ENCODE measurements around the gene SESTD1. TPM values are rescaled to one million over a fixed set of nuclear protein-coding genes. Genes with fewer than 3 reads are reported as not detected.

SESTD1 gene
- total and polyA plus RNA-seq, 9 of the 15 experiments (the other 6 are each of a cell fraction or from before 2014, with no cell fraction given): 0.32 to 5.6 (median 2.1) TPM

GRCh38 chr2:179172894-179173293 is 91.7 kb downstream of the SESTD1 start:
- intact Hi-C loops (cut with micrococcal nuclease) (no loop called here), in situ Hi-C loops (cut with MboI) (no loop called here)
- FAIRE-seq (no peak), ATAC-seq (no peak), DNase-seq (ENCODE audit: extremely low read depth in 1 of 4, low spot score in 3 of 4) (no peak)
- no peak overlapping the region for H2AFZ ChIP-seq (ENCODE audit: low read depth, low read length)
- CTCF ChIA-PET (ENCODE audit: low intra/inter-chr PET ratio): no interaction called here
- BruUV-seq (replicated peaks): no TSS peak
- WGBS (ENCODE audit: insufficient coverage, low coverage, missing lambda C conversion rate): 3% methylated on average over 2 of the region's 2 CpGs
- H4K20me1 ChIP-seq (replicated peaks; ENCODE audit: control insufficient read depth, insufficient read depth, low read length): no peaks in the 10 kb centered on the region
- no peak overlapping the region for H3K4me2 ChIP-seq (ENCODE audit: insufficient read depth, low read length)
- no peaks in the 10 kb centered on the region for H3K79me2 ChIP-seq (ENCODE audit: control insufficient read depth, insufficient read depth, low read length)
- H3K27ac ChIP-seq (ENCODE audit: extremely low read depth, low read depth, low read length): no peak overlapping the region
- no peaks in the 10 kb centered on the region for H3K9me1 ChIP-seq (ENCODE audit: control insufficient read depth, insufficient read depth, low read length)
- H3K27me3 ChIP-seq (ENCODE audit: control insufficient read depth in 2 of 2, insufficient read depth in 2 of 2, low read length in 2 of 2): no peaks in the 10 kb centered on the region
- H3K9me3 ChIP-seq (replicated peaks; ENCODE audit: control insufficient read depth, insufficient read depth, low read depth, low read length): no peaks in the 10 kb centered on the region; the same call in 1 of the 2 replicates
- no peaks in the 10 kb centered on the region for H3K36me3 ChIP-seq (ENCODE audit: control insufficient read depth, insufficient read depth, low read length)
- no peaks in the 10 kb centered on the region for H3K4me1 ChIP-seq (replicated peaks in 1 of 2; ENCODE audit: control insufficient read depth in 2 of 2, insufficient read depth in 2 of 2, low read length in 2 of 2)
- no peak overlapping the region for H3K9ac ChIP-seq (ENCODE audit: insufficient read depth in 1 of 2, low read depth in 2 of 2, low read length in 2 of 2)
- no peak for TF ChIP-seq IRF2 (CRISPR knock-in tag; IDR thresholded peaks at IDR 0.05)
- TF ChIP-seq ETV6 (IDR thresholded peaks at IDR 0.05; ENCODE audit: borderline replicate concordance in 1 of 2, low read depth in 2 of 2, low read length in 1 of 2): no peak
- TF ChIP-seq ETV6 (CRISPR knock-in tag; IDR thresholded peaks at IDR 0.05; ENCODE audit: borderline replicate concordance): no peak
- no peak for TF ChIP-seq HMG20B (CRISPR knock-in tag; IDR thresholded peaks at IDR 0.05)
- TF ChIP-seq ASH1L (IDR thresholded peaks at IDR 0.05; ENCODE audit: borderline replicate concordance, low read depth, partially characterized antibody): no peak
- H3K4me3 ChIP-seq: no peak overlapping the region
- POLR2A ChIA-PET: no interaction called here

GRCh38 chr2:179171371-179171770 is 93.3 kb downstream of the SESTD1 start:
- POLR2A ChIA-PET: no interaction called here
- H3K27me3 ChIP-seq (ENCODE audit: control insufficient read depth in 2 of 2, insufficient read depth in 2 of 2, low read length in 2 of 2): no peaks in the 10 kb centered on the region
- in situ Hi-C loops (cut with MboI) (no loop called here), intact Hi-C loops (cut with micrococcal nuclease) (no loop called here)
- no peaks in the 10 kb centered on the region for H3K9me1 ChIP-seq (ENCODE audit: control insufficient read depth, insufficient read depth, low read length)
- no peaks in the 10 kb centered on the region for H3K79me2 ChIP-seq (ENCODE audit: control insufficient read depth, insufficient read depth, low read length)
- no peaks in the 10 kb centered on the region for H4K20me1 ChIP-seq (replicated peaks; ENCODE audit: control insufficient read depth, insufficient read depth, low read length)
- no peak for FAIRE-seq
- no peak overlapping the region for H3K9ac ChIP-seq (ENCODE audit: insufficient read depth in 1 of 2, low read depth in 2 of 2, low read length in 2 of 2)
- WGBS (ENCODE audit: insufficient coverage, low coverage, missing lambda C conversion rate): 0% methylated on average over 1 of the region's 1 CpG
- no TSS peak for BruUV-seq (replicated peaks)
- H3K4me1 ChIP-seq (replicated peaks in 1 of 2; ENCODE audit: control insufficient read depth in 2 of 2, insufficient read depth in 2 of 2, low read length in 2 of 2): no peaks in the 10 kb centered on the region
- DNase-seq (ENCODE audit: extremely low read depth in 1 of 4, low spot score in 3 of 4): no peak
- CTCF ChIA-PET (ENCODE audit: low intra/inter-chr PET ratio): no interaction called here
- no peak overlapping the region for H3K4me3 ChIP-seq
- H2AFZ ChIP-seq (ENCODE audit: low read depth, low read length): no peak overlapping the region
- no peak overlapping the region for H3K27ac ChIP-seq (ENCODE audit: extremely low read depth, low read depth, low read length)
- no peak for ATAC-seq
- no peaks in the 10 kb centered on the region for H3K9me3 ChIP-seq (replicated peaks; ENCODE audit: control insufficient read depth, insufficient read depth, low read depth, low read length)
- H3K4me2 ChIP-seq (ENCODE audit: insufficient read depth, low read length): no peak overlapping the region
- no peaks in the 10 kb centered on the region for H3K36me3 ChIP-seq (ENCODE audit: control insufficient read depth, insufficient read depth, low read length)
- TF ChIP-seq MXI1 (IDR thresholded peaks at IDR 0.05; ENCODE audit: low read depth, low read length): no peak
- TF ChIP-seq ATF1 (CRISPR knock-in tag; IDR thresholded peaks at IDR 0.05): no peak
- no peak for TF ChIP-seq ATF1 (tag; IDR thresholded peaks at IDR 0.05)
- TF ChIP-seq ERF (CRISPR knock-in tag; IDR thresholded peaks at IDR 0.05): no peak

Data from K562 (cell line).